LoVo (cell line): ENCODE measurements around the gene ELMO1.

Source experiments
- DNase-seq: peaks from one replicate; pipeline ENCODE4 v3.0.0-alpha.2; 2016; ENCODE audit warnings: low spot score

The ELMO1 gene

GRCh38 chr7:37467002-37467401, 18.3 kb upstream of the ELMO1 start:
- DNase-seq, result no peak

GRCh38 chr7:37462138-37462537, 13.5 kb upstream of the ELMO1 start:
- no peak for DNase-seq

GRCh38 chr7:37455081-37455480, 6.4 kb upstream of the ELMO1 start:
- no peak for DNase-seq

- DNase-seq, result no peak
These were observed 3.7 kb upstream of the ELMO1 start for GRCh38 chr7:37452346-37452745.

- no peak for DNase-seq
These were observed 1.4 kb upstream of the ELMO1 start for GRCh38 chr7:37450035-37450434.

- no peak for DNase-seq
These were observed 957 bp upstream of the ELMO1 start for GRCh38 chr7:37449621-37450020.

- no peak for DNase-seq
These were observed 541 bp downstream of the ELMO1 start for GRCh38 chr7:37448011-37448635.

GRCh38 chr7:37446371-37446770, 2.3 kb downstream of the ELMO1 start:
- DNase-seq, result no peak

GRCh38 chr7:37445790-37446189, 2.9 kb downstream of the ELMO1 start:
- no peak for DNase-seq

GRCh38 chr7:37445064-37445723, 3.5 kb downstream of the ELMO1 start:
- DNase-seq, result no peak

- no peak for DNase-seq
These were observed 5.0 kb downstream of the ELMO1 start for GRCh38 chr7:37443627-37444026.

GRCh38 chr7:37442268-37442667, 6.4 kb downstream of the ELMO1 start:
- DNase-seq, result no peak

GRCh38 chr7:37441816-37442215, 6.8 kb downstream of the ELMO1 start:
- no peak for DNase-seq

- DNase-seq, result no peak
These were observed 7.3 kb downstream of the ELMO1 start for GRCh38 chr7:37441386-37441760.

GRCh38 chr7:37440738-37441385, 7.8 kb downstream of the ELMO1 start:
- DNase-seq, result no peak

GRCh38 chr7:37439653-37440026, 9.0 kb downstream of the ELMO1 start:
- DNase-seq, result no peak

GRCh38 chr7:37438906-37439652, 9.6 kb downstream of the ELMO1 start:
- DNase-seq, result no peak

- no peak for DNase-seq
These were observed 13.4 kb downstream of the ELMO1 start for GRCh38 chr7:37435156-37435855.

- no peak for DNase-seq
These were observed 14.1 kb downstream of the ELMO1 start for GRCh38 chr7:37434529-37434928.

GRCh38 chr7:37433166-37433565, 15.5 kb downstream of the ELMO1 start:
- DNase-seq, result no peak

- DNase-seq, result no peak
These were observed 16.3 kb downstream of the ELMO1 start for GRCh38 chr7:37432281-37432920.

GRCh38 chr7:37431413-37431812, 17.3 kb downstream of the ELMO1 start:
- no peak for DNase-seq
